ENCODE data around the gene HES2.

DNA sequence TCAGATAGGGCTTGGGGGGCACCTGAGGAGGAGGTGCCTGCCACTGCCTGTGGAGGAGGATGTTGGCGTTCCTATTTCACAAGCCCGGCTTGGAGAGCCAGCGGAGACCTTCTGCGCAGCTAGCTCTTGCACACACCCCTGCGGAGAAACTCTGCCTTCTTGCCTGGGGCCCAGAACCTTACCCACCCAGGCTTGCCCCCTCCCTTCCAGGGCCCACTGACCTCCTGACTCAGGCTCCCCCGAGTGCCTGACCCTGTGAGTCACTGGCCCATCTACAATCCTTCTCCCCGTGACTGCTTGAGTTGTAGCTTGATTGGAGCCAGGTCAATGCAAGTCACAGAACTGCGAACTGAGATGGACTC, 3.4 kb downstream of the HES2 start:
- TF ChIP-seq CTCF (IDR thresholded peaks at IDR 0.05): no peak
- TF ChIP-seq POLR2AphosphoS5 (IDR thresholded peaks at IDR 0.05): no peak
- TF ChIP-seq POLR2A (IDR thresholded peaks at IDR 0.05): no peak
- no peak for TF ChIP-seq EP300 (IDR thresholded peaks at IDR 0.05)

All from gastroesophageal sphincter (tissue), 3 donors.